GM12878 (cell line): ENCODE results near the gene SLC39A2. TPM values are rescaled to one million over a fixed set of nuclear protein-coding genes. Genes with fewer than 3 reads are reported as not detected.

Source experiments
- ATAC-seq: fragments of 200-7000 bp; cut with Tn5 transposase; 3 replicates; pipeline ENCODE4 v1.9.1; 2020; ENCODE audit warnings: mild to moderate bottlenecking, moderate library complexity
- BruUV-seq: library from RNA; stranded (reverse); fragments of 400-500 nt; replicated peaks from 2 replicates; lab custom pipeline; 2021; lab: Mats Ljungman, UMichigan
- CTCF ChIA-PET: fragments of 300-600 bp; sonication (Branson Sonifier 250); formaldehyde crosslinking; extraction: SDS; loops from one replicate; lab custom pipeline; 2021; ENCODE audit warnings: inconsistent platforms; lab: Yijun Ruan, JAX
- POLR2A ChIA-PET: fragments of 350-600 bp; formaldehyde crosslinking; extraction: SDS; loops from one replicate; lab custom pipeline; 2021; ENCODE audit warnings: inconsistent platforms; lab: Charles Lee
- RAD21 ChIA-PET: fragments of 300-600 bp; sonication (Branson Sonifier 250); formaldehyde crosslinking; loops from one replicate; lab custom pipeline; 2023; ENCODE audit warnings: antibody characterized with exemption; ENCODE audit not compliant: unreplicated experiment; lab: Charles Lee
- SMC1A ChIA-PET: fragments of 300-600 bp; sonication (Branson Sonifier 250); formaldehyde crosslinking; loops from one replicate; lab custom pipeline; 2023; ENCODE audit not compliant: unreplicated experiment, uncharacterized antibody; lab: Charles Lee
- DNase-seq: peaks from one replicate; pipeline ENCODE4 v3.0.0-alpha.2; 2011; ENCODE audit warnings: low read depth, low spot score
- FAIRE-seq: peaks from 3 replicates; lab custom pipeline; 2011; peaks lifted over from hg19 to GRCh38; lab: Jason Lieb, UNC
- H2AFZ ChIP-seq: 2 replicates; pipeline ENCODE4 v1.6.0; 2011; ENCODE audit warnings: low read depth, low read length, control low read depth; ENCODE audit not compliant: control insufficient read depth
- H3K27ac ChIP-seq: 2 replicates; pipeline ENCODE4 v1.5.1; 2011; ENCODE audit warnings: control low read depth; ENCODE audit not compliant: control insufficient read depth, insufficient read depth
- H3K27me3 ChIP-seq, 2 experiments: replicated peaks in 1 of 2; 2 replicates each; pipeline versions ENCODE4 v1.6.0 to v1.6.1; 2011; ENCODE audit warnings: low read length in 1 of 2; ENCODE audit not compliant: control insufficient read depth in 2 of 2, insufficient read depth in 2 of 2
- H3K36me3 ChIP-seq, 2 experiments: 2 replicates each; pipeline ENCODE4 v1.5.1; 2011; ENCODE audit warnings: low read length in 1 of 2; ENCODE audit not compliant: control insufficient read depth in 2 of 2, insufficient read depth in 2 of 2
- H3K4me1 ChIP-seq: 2 replicates; pipeline ENCODE4 v1.6.1; 2011; ENCODE audit warnings: mild to moderate bottlenecking, low read length, moderate library complexity, mixed read lengths; ENCODE audit not compliant: control insufficient read depth, insufficient read depth
- H3K4me2 ChIP-seq: 2 replicates; pipeline ENCODE4 v1.6.0; 2011; ENCODE audit warnings: control low read depth; ENCODE audit not compliant: control insufficient read depth, insufficient read depth
- H3K4me3 ChIP-seq: fragments of 200-600 bp; sonication (generic); 2 replicates; pipeline ENCODE4 v1.5.1; 2016
- H3K79me2 ChIP-seq: 2 replicates; pipeline ENCODE4 v1.6.0; 2011; ENCODE audit warnings: low read length; ENCODE audit not compliant: control insufficient read depth, insufficient read depth
- H3K9ac ChIP-seq: 2 replicates; pipeline ENCODE4 v1.8.0; 2011; ENCODE audit warnings: low read length, control low read depth, mixed read lengths; ENCODE audit not compliant: control insufficient read depth, insufficient read depth
- H3K9me3 ChIP-seq: replicated peaks from 3 replicates; pipeline ENCODE4 v1.5.1; 2011; ENCODE audit warnings: mild to moderate bottlenecking, low read length; ENCODE audit not compliant: control insufficient read depth, insufficient read depth
- H4K20me1 ChIP-seq: 2 replicates; pipeline ENCODE4 v1.6.0; 2011; ENCODE audit not compliant: control insufficient read depth, insufficient read depth
- BCL3 ChIP-seq: IDR thresholded peaks from 2 replicates; pipeline ENCODE4 v1.6.1; 2011; ENCODE audit warnings: borderline replicate concordance, low read depth, mild to moderate bottlenecking, moderate library complexity, low read length; ENCODE audit not compliant: insufficient read depth, poor library complexity, severe bottlenecking
- BHLHE40 ChIP-seq, 2 experiments: fragments of 450-650 bp in 1 of 2; IDR thresholded peaks; 2 replicates each; pipeline ENCODE4 v1.6.1; 2011 to 2017; ENCODE audit warnings: low read depth in 2 of 2, borderline replicate concordance in 1 of 2, improper control_type of control experiment in 1 of 2, low read length in 1 of 2, mild to moderate bottlenecking in 1 of 2
- CBX3 ChIP-seq: fragments of 200-600 bp; sonication (generic); IDR thresholded peaks from 2 replicates; pipeline ENCODE4 v1.6.1; 2016; ENCODE audit warnings: low read depth, borderline replicate concordance
- EGR1 ChIP-seq, 2 experiments: IDR thresholded peaks; 1 replicate in 1 of 2; 2 replicates in 1 of 2; pipeline ENCODE4 v1.6.1; 2011 to 2012; ENCODE audit warnings: low read depth in 2 of 2, low read length in 2 of 2, borderline replicate concordance in 1 of 2, mild to moderate bottlenecking in 1 of 2, moderate library complexity in 1 of 2
- ESRRA ChIP-seq: IDR thresholded peaks from 2 replicates; pipeline ENCODE4 v1.6.1; 2012; ENCODE audit warnings: mild to moderate bottlenecking, low read length, improper control_type of control experiment
- IRF4 ChIP-seq: IDR thresholded peaks from 2 replicates; pipeline ENCODE4 v1.6.1; 2011; ENCODE audit warnings: low read depth, low read length
- PAX8 ChIP-seq: fragments of 450-650 bp; IDR thresholded peaks from 2 replicates; pipeline ENCODE4 v1.6.1; 2017; ENCODE audit warnings: mild to moderate bottlenecking, moderate library complexity
- PKNOX1 ChIP-seq: fragments of 450-650 bp; IDR thresholded peaks from 2 replicates; pipeline ENCODE4 v1.6.1; 2016; ENCODE audit warnings: mild to moderate bottlenecking
- RBBP5 ChIP-seq: fragments of 200-600 bp; sonication (generic); conservative IDR thresholded peaks from 2 replicates; pipeline ENCODE4 v1.6.1; 2016
- TARDBP ChIP-seq: IDR thresholded peaks from 2 replicates; pipeline ENCODE4 v1.6.1; 2016; ENCODE audit warnings: borderline replicate concordance
- ZBTB33 ChIP-seq: fragments of 450-650 bp; IDR thresholded peaks from 2 replicates; pipeline ENCODE4 v1.6.1; 2017; ENCODE audit warnings: mild to moderate bottlenecking
- ZNF622 ChIP-seq: fragments of 450-650 bp; IDR thresholded peaks from 2 replicates; pipeline ENCODE4 v1.6.1; 2017; ENCODE audit warnings: mild to moderate bottlenecking, inconsistent platforms
- ZNF687 ChIP-seq: fragments of 450-650 bp; IDR thresholded peaks from 2 replicates; pipeline ENCODE4 v1.6.1; 2017; ENCODE audit warnings: mild to moderate bottlenecking, moderate library complexity
- WGBS: methylation state at CpG from one replicate; pipeline ENCODE4 v1.1.6; 2016; ENCODE audit warnings: low lambda C conversion rate; ENCODE audit not compliant: insufficient replicate concordance, insufficient coverage; ENCODE audit errors: missing lambda C conversion rate; 5-methylcytosine and 5-hydroxymethylcytosine counted together
- in situ Hi-C: fragments of 300-500 bp; cut with MboI; formaldehyde crosslinking; loops from 9 replicates; pipeline ENCODE4 v1.14.3; 2018; ENCODE audit warnings: mixed read lengths
- intact Hi-C: fragments of 100-400 bp; cut with micrococcal nuclease; formaldehyde crosslinking; loops from one replicate; pipeline ENCODE4 v1.14.2; 2022; ENCODE audit not compliant: unreplicated experiment
- polyA plus RNA-seq, 11 experiments: library from polyadenylated mRNA; depleted of rRNA in 4 of 11; unstranded in 6 of 11; stranded (reverse) in 5 of 11; fragments of >200 nt; fragmentation: Nextera tagmentation in 4 of 11; fragmentation: Illumina TruSeq in 1 of 11; extraction: Ambion mirVana in 4 of 11; extraction: Trizol in 1 of 11; gene quantifications; 1 replicate in 1 of 11; 2 replicates in 10 of 11; pipeline versions ENCODE4 v1.2.1 to v1.2.3, GENCODE V29; 2011 to 2016; ENCODE audit warnings: inconsistent platforms in 2 of 11, missing spikeins in 2 of 11, low read depth in 1 of 11
- total RNA-seq, 4 experiments: library from RNA; depleted of rRNA in 3 of 4; stranded (reverse); fragments of >200 nt in 3 of 4; fragmentation: Illumina TruSeq in 1 of 4; extraction: Trizol in 1 of 4; gene quantifications; 2 replicates each; pipeline versions ENCODE4 v1.2.1 to v1.2.3, GENCODE V29; 2013 to 2021
- TF ChIP-seq, protein P1 (sequence below): IDR thresholded peaks from 2 replicates; pipeline ENCODE4 v1.6.1; 2012; ENCODE audit warnings: low read depth, low read length, improper control_type of control experiment

SLC39A2 gene
- total and polyA plus RNA-seq, 10 of the 15 experiments (the other 5 are each of a cell fraction or from before 2014, with no cell fraction given) = 0.06 to 0.14 (median 0.11) TPM; not detected in 6

DNA sequence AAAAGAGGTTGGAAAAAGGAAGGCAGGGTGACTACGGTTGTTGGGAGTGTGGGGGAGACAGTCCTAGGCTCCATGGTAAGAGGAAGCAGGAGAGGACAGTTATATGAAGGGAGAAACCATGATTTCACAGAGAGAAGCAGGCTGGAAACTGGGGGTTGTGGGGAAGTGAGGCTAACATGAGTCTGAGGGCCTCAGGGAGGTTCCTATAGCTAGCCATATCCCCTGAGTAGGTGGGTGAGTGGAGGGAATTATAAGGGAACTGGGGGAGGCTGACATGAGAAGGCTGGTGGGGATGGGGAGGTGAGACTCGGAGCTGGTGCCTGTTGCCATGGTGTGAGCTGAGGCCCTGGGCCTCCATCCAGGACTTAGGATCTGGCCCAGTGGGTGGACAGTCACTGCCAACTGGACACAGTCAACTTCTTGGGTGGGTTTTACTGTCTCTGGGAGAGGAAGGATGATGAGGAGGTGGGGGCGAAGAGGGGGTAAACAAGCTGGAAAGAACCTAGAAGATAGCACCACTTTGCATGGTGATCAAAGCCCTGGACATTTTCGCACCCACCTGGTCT, 34.1 kb downstream of the SLC39A2 start:
- ATAC-seq (no peak), DNase-seq (no peak), FAIRE-seq (no peak)
- peaks cover 8% of the 10 kb centered on the region for H3K4me1 ChIP-seq
- no peaks in the 10 kb centered on the region for H3K36me3 ChIP-seq
- no peaks in the 10 kb centered on the region for H3K9me3 ChIP-seq
- POLR2A ChIA-PET = no interaction called here
- CTCF ChIA-PET = interaction anchor here (1.3 to 3.2 kb wide), 4 partner anchors 18 to 72 kb away, joined by 4 to 12 read pairs (median 8); no protein-coding TSS in a partner anchor
- H3K4me2 ChIP-seq = no peak overlapping the region
- H2AFZ ChIP-seq = no peak overlapping the region
- H3K27ac ChIP-seq = no peak overlapping the region
- H3K79me2 ChIP-seq = no peaks in the 10 kb centered on the region
- RAD21 ChIA-PET = interaction anchor here (1.5 kb wide), 1 partner anchor 19 kb away, joined by 3 read pairs; no protein-coding TSS in a partner anchor
- SMC1A ChIA-PET = no interaction called here
- no peaks in the 10 kb centered on the region for H4K20me1 ChIP-seq
- H3K27me3 ChIP-seq = peaks cover 0 to 9% of the 10 kb centered on the region in 2 experiments; a peak in 2 of 4 replicates
- H3K4me3 ChIP-seq = no peak overlapping the region
- in situ Hi-C loops = no loop called here
- BruUV-seq = no TSS peak
- WGBS = 13% methylated on average over 4 of the region's 4 CpGs
- no peak overlapping the region for H3K9ac ChIP-seq
- intact Hi-C loops = no loop called here
- TF ChIP-seq ESRRA = no peak
- no peak for TF ChIP-seq BHLHE40 (IDR thresholded peaks at IDR 0.05; ENCODE audit: borderline replicate concordance in 1 of 2, low read depth in 2 of 2, low read length in 1 of 2)
- no peak for TF ChIP-seq ZBTB33
- TF ChIP-seq, protein P1, sequence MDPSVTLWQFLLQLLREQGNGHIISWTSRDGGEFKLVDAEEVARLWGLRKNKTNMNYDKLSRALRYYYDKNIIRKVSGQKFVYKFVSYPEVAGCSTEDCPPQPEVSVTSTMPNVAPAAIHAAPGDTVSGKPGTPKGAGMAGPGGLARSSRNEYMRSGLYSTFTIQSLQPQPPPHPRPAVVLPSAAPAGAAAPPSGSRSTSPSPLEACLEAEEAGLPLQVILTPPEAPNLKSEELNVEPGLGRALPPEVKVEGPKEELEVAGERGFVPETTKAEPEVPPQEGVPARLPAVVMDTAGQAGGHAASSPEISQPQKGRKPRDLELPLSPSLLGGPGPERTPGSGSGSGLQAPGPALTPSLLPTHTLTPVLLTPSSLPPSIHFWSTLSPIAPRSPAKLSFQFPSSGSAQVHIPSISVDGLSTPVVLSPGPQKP = no peak
- TF ChIP-seq PKNOX1 = no peak
- TF ChIP-seq IRF4 = no peak
- TF ChIP-seq EGR1 (IDR thresholded peaks at IDR 0.05; ENCODE audit: borderline replicate concordance in 1 of 2, low read depth in 2 of 2, low read length in 2 of 2) = no peak
- TF ChIP-seq BCL3 = no peak
- no peak for TF ChIP-seq TARDBP
- TF ChIP-seq RBBP5 = no peak
- no peak for TF ChIP-seq CBX3
- no peak for TF ChIP-seq PAX8
- TF ChIP-seq ZNF622 = no peak
- TF ChIP-seq ZNF687 = no peak
